Smooth muscle cell (in vitro differentiated cells): ENCODE results near the gene RNF212. TPM values are rescaled to one million over a fixed set of nuclear protein-coding genes. Genes with fewer than 3 reads are reported as not detected.

Experiments used
- DNase-seq: peaks from one replicate; lab custom pipeline; 2025; ENCODE audit not compliant: unreplicated experiment; lab: John Stamatoyannopoulos, UW
- H2AFZ ChIP-seq: fragments of 200-600 bp; sonication (generic); 2 replicates; pipeline ENCODE4 v1.6.0; 2016; ENCODE audit warnings: antibody characterized with exemption, low read depth, mild to moderate bottlenecking
- H3F3A ChIP-seq: fragments of 200-600 bp; sonication (generic); 2 replicates; pipeline ENCODE4 v1.6.0; 2017; ENCODE audit warnings: antibody characterized with exemption, low read depth
- H3K27ac ChIP-seq: fragments of 200-600 bp; sonication (generic); 2 replicates; pipeline ENCODE4 v1.5.1; 2016; ENCODE audit warnings: low read depth, mild to moderate bottlenecking
- H3K27me3 ChIP-seq: fragments of 200-600 bp; sonication (generic); 2 replicates; pipeline ENCODE4 v1.6.1; 2016; ENCODE audit warnings: low read depth, mild to moderate bottlenecking
- H3K36me3 ChIP-seq: fragments of 200-600 bp; sonication (generic); 2 replicates; pipeline ENCODE4 v1.5.1; 2016; ENCODE audit warnings: low read depth
- H3K4me1 ChIP-seq: fragments of 200-600 bp; sonication (generic); 2 replicates; pipeline ENCODE4 v1.5.1; 2016; ENCODE audit warnings: low read depth
- H3K4me2 ChIP-seq: fragments of 200-600 bp; sonication (generic); 2 replicates; pipeline ENCODE4 v1.6.0; 2016; ENCODE audit warnings: mild to moderate bottlenecking
- H3K4me3 ChIP-seq: fragments of 200-600 bp; sonication (generic); 2 replicates; pipeline ENCODE4 v1.5.1; 2016; ENCODE audit warnings: mild to moderate bottlenecking
- H3K79me2 ChIP-seq: fragments of 200-600 bp; sonication (generic); 2 replicates; pipeline ENCODE4 v1.6.0; 2016; ENCODE audit warnings: low read depth, mild to moderate bottlenecking
- H3K9ac ChIP-seq: fragments of 200-600 bp; sonication (generic); 2 replicates; pipeline ENCODE4 v1.6.0; 2016; ENCODE audit warnings: low read depth
- H3K9me3 ChIP-seq: fragments of 200-600 bp; sonication (generic); replicated peaks from 2 replicates; pipeline ENCODE4 v1.5.1; 2016; ENCODE audit warnings: low read depth
- H4K20me1 ChIP-seq: fragments of 200-600 bp; sonication (generic); 2 replicates; pipeline ENCODE4 v1.6.0; 2016; ENCODE audit warnings: low read depth
- CTCF ChIP-seq: fragments of 200-600 bp; sonication (generic); IDR thresholded peaks from 2 replicates; pipeline ENCODE4 v1.5.1; 2017; ENCODE audit warnings: borderline replicate concordance, mild to moderate bottlenecking, antibody characterized with exemption; ENCODE audit not compliant: insufficient read depth, poor library complexity, severe bottlenecking
- WGBS: methylation state at CpG from one replicate; pipeline ENCODE4 v1.1.7; 2016; ENCODE audit warnings: low lambda C conversion rate; 5-methylcytosine and 5-hydroxymethylcytosine counted together
- polyA plus RNA-seq: library from polyadenylated mRNA; unstranded; fragments of >200 nt; fragmentation: Nextera tagmentation; extraction: Ambion mirVana; gene quantifications from 2 replicates; pipeline ENCODE4 v1.2.1, GENCODE V29; 2016
- total RNA-seq: library from RNA; depleted of rRNA; stranded (reverse); fragments of >200 nt; gene quantifications from 2 replicates; pipeline ENCODE4 v1.2.3, GENCODE V29; 2014

Gene RNF212
- total and polyA plus RNA-seq, 2 experiments from 2014 or later, result 1.3 to 4.6 TPM

- Histone ChIP-seq H3K4me3 (no peak overlapping the region), H2AFZ (no peak overlapping the region)
- WGBS, result 88% methylated on average over 7 of the region's 7 CpGs
Observed at GRCh38 chr4:1075225-1075624, 38.1 kb downstream of the RNF212 start.

GRCh38 chr4:1074077-1074476 is 39.3 kb downstream of the RNF212 start:
- no peaks in the 10 kb centered on the region for H3F3A ChIP-seq
- H3K9me3 ChIP-seq, result no peaks in the 10 kb centered on the region
- DNase-seq, result no peak
- 88% methylated on average over 9 of the region's 9 CpGs for WGBS
- no peak overlapping the region for H3K27ac ChIP-seq
- H3K36me3 ChIP-seq, result no peaks in the 10 kb centered on the region
- H3K4me2 ChIP-seq, result no peak overlapping the region
- H2AFZ ChIP-seq, result no peak overlapping the region
- H3K4me1 ChIP-seq, result no peaks in the 10 kb centered on the region
- H3K4me3 ChIP-seq, result no peak overlapping the region
- H3K79me2 ChIP-seq, result no peaks in the 10 kb centered on the region
- H3K9ac ChIP-seq, result no peak overlapping the region
- no peak for TF ChIP-seq CTCF
- no peaks in the 10 kb centered on the region for H4K20me1 ChIP-seq
- H3K27me3 ChIP-seq, result no peaks in the 10 kb centered on the region

More at GRCh38 chr4:1075225-1075624, 38.1 kb downstream of the RNF212 start:
- no peak overlapping the region for H3K27ac ChIP-seq
- TF ChIP-seq CTCF, result no peak
- H3K79me2 ChIP-seq, result no peaks in the 10 kb centered on the region
- no peaks in the 10 kb centered on the region for H3K9me3 ChIP-seq
- no peaks in the 10 kb centered on the region for H3K36me3 ChIP-seq
- H3K27me3 ChIP-seq, result no peaks in the 10 kb centered on the region
- H3K4me1 ChIP-seq, result no peaks in the 10 kb centered on the region
- no peak overlapping the region for H3K4me2 ChIP-seq
- no peaks in the 10 kb centered on the region for H4K20me1 ChIP-seq
- no peak overlapping the region for H3K9ac ChIP-seq
- DNase-seq, result no peak
- no peaks in the 10 kb centered on the region for H3F3A ChIP-seq

- Histone ChIP-seq H3K4me1 (no peaks in the 10 kb centered on the region), H3K79me2 (no peaks in the 10 kb centered on the region), H3K9me3 (no peaks in the 10 kb centered on the region), H3K27me3 (peaks cover 9% of the 10 kb centered on the region), H3F3A (no peaks in the 10 kb centered on the region), H2AFZ (no peak overlapping the region), H3K9ac (no peak overlapping the region), H3K4me2 (no peak overlapping the region), H3K27ac (no peak overlapping the region), H3K4me3 (no peak overlapping the region), H3K36me3 (no peaks in the 10 kb centered on the region), H4K20me1 (no peaks in the 10 kb centered on the region)
- DNase-seq, result no peak
- WGBS, result 44% methylated on average over 11 of the region's 11 CpGs
- TF ChIP-seq CTCF, result peak; percentile 55
Observed at GRCh38 chr4:1072830-1073446, 40.4 kb downstream of the RNF212 start.

GRCh38 chr4:1069394-1069793 is 44.0 kb downstream of the RNF212 start:
- no peaks in the 10 kb centered on the region for H3K36me3 ChIP-seq
- no peak overlapping the region for H3K4me3 ChIP-seq
- no peaks in the 10 kb centered on the region for H3K4me1 ChIP-seq
- no peaks in the 10 kb centered on the region for H3K79me2 ChIP-seq
- H2AFZ ChIP-seq, result no peak overlapping the region
- no peak overlapping the region for H3K9ac ChIP-seq
- H3F3A ChIP-seq, result no peaks in the 10 kb centered on the region
- DNase-seq, result no peak
- no peaks in the 10 kb centered on the region for H3K9me3 ChIP-seq
- no peak overlapping the region for H3K4me2 ChIP-seq
- TF ChIP-seq CTCF, result no peak
- peaks cover 39% of the 10 kb centered on the region for H3K27me3 ChIP-seq
- WGBS, result 91% methylated on average over 7 of the region's 7 CpGs
- H3K27ac ChIP-seq, result no peak overlapping the region
- H4K20me1 ChIP-seq, result no peaks in the 10 kb centered on the region
